ENCODE data around the gene NOP53. TPM values are rescaled to one million over a fixed set of nuclear protein-coding genes. Genes with fewer than 3 reads are reported as not detected.

NOP53 gene
- total and polyA plus RNA-seq, 2 of the 4 experiments (the other 2 are of a cell fraction), result 59.5 to 83.2 TPM

DNA sequence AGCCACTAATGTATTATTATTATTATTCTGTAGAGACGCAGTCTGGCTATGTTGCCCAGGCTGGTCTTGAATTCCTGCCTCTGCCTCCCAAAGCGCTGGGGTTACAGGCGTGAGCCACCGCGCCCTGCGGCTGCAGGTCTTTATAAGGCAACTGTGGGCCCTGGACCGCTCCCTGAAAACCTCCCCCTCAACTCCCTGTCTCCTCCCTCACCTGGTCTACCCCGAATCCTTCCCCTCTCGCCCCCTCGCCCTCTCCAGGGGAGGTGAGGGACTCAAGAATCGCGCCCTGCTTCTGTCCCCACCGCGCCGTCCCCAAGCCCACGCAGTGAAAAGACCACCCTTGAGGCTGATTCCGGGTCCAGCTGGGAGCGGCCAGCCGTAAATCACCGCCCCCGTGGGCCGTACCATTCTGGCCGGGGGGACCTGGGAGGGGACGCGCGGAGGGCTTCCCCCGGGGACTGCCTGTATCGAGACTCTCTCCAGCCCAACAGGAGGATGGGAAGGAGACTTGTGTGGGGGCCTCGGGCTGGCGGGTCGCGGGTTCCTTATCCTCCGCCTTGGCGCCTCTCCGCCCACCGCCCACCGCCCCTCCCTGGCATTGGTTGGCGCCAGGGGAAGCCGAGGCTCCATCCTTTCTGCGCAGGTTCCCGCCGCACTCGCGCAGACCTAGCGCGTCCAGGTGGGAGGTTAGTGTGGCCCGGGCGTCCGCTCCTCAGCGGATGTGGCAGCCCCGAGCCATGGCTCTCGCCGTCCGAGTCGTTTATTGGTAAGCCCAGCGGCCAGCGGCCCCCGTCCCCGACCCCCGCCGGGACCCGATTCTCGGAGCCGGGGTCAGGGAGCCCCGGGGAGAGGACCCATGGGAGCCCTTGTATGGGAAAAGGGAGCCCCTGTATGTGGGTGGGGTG is 33.0 kb downstream of the NOP53 start, which contains the start of gene SELENOW (continued):
- TF ChIP-seq BHLHE40 (IDR thresholded peaks at IDR 0.05; ENCODE audit: low read depth, low read length) (peak; percentile 96), MXI1 (IDR thresholded peaks at IDR 0.05; ENCODE audit: borderline replicate concordance, low read depth, low read length) (no peak), MAFK (IDR thresholded peaks at IDR 0.05; ENCODE audit: low read depth, low read length) (no peak)

DNA sequence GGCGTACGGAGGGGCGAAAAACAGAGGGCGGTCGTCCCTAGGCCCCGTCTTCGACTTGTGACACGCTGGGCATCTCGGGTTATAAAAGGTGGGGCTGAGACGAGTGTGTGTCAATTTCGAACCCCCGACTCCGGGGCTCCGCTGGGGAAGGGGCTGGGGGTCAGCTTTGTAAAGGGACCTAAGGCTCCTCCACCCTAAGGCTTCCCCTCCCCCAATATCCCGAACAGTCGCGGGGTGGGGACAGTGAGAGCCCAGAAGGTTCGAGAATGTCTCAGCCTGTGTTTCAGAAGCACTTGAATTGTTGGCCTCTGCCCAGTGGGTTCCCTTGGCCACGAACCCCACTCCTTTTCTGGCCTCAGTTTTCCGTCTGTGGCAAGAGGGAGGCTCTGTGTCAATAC is 33.6 kb downstream of the NOP53 start:
- Histone ChIP-seq H3K4me2 (ENCODE audit: low read depth, low read length) (peak overlapping the region; percentile 100), H3K9ac (ENCODE audit: low read depth, low read length) (peak overlapping the region; percentile 97), H3K36me3 (ENCODE audit: control insufficient read depth, insufficient read depth, low read length) (peaks cover 26% of the 10 kb centered on the region), H3K56ac (ENCODE audit: extremely low read depth, insufficient read depth, low read length) (peak overlapping the region; percentile 70; the same call in 1 of the 2 replicates), H3K4me1 (ENCODE audit: control insufficient read depth, insufficient read depth, low read length) (peaks cover 2% of the 10 kb centered on the region; the same call in 1 of the 2 replicates), H2BK5ac (ENCODE audit: low read depth, low read length, poor library complexity, severe bottlenecking) (peak overlapping the region; percentile 4), H3K14ac (replicated peaks; ENCODE audit: low read depth, low read length) (peak overlapping the region; percentile 94), H3K4me3 (ENCODE audit: insufficient read depth, low read depth, low read length) (peak overlapping the region; percentile 90), H3K27ac (ENCODE audit: insufficient read depth, low read length) (peak overlapping the region; percentile 99), H2BK20ac (ENCODE audit: low read depth, low read length) (no peak overlapping the region), H4K5ac (ENCODE audit: low read depth, low read length) (peak overlapping the region; percentile 36), H3K27me3 (ENCODE audit: control insufficient read depth, insufficient read depth, low read length) (no peaks in the 10 kb centered on the region), H3K9me3 (ENCODE audit: control insufficient read depth, insufficient read depth, low read length) (no peaks in the 10 kb centered on the region), H2BK15ac (ENCODE audit: low read depth, low read length) (no peak overlapping the region), H4K8ac (ENCODE audit: low read depth in 2 of 2, low read length in 2 of 2) (peak overlapping the region; percentile 68 to 79; a peak in 3 of 4 replicates), H3K79me1 (ENCODE audit: low read depth in 1 of 2, low read length in 2 of 2) (peaks cover 26 to 42% of the 10 kb centered on the region in 2 experiments), H3K4ac (ENCODE audit: low read depth, low read length) (peak overlapping the region; percentile 47), H2AFZ (replicated peaks; ENCODE audit: low read length, poor library complexity) (peak overlapping the region; percentile 100), H2AK5ac (ENCODE audit: low read depth, low read length) (peak overlapping the region; percentile 74), H3K23ac (ENCODE audit: low read depth, low read length) (peak overlapping the region; percentile 41), H3K18ac (ENCODE audit: low read depth, low read length) (peak overlapping the region; percentile 21), H4K91ac (ENCODE audit: insufficient read depth, low read depth, low read length) (peak overlapping the region; percentile 38), H2BK120ac (ENCODE audit: low read depth, low read length) (no peak overlapping the region), H3K9me1 (ENCODE audit: insufficient read depth, low read length) (peaks cover 14% of the 10 kb centered on the region), H4K20me1 (ENCODE audit: insufficient read depth, low read length) (peaks cover 30% of the 10 kb centered on the region; the same call in 1 of the 2 replicates), H2AK9ac (replicated peaks; ENCODE audit: low read depth, low read length, poor library complexity) (peak overlapping the region; percentile 83)
- ATAC-seq (ENCODE audit: low read depth) (peak; percentile 25), DNase-seq (no peak)
- no TSS peak for BruUV-seq (replicated peaks)
- POLR2A ChIA-PET (ENCODE audit: unreplicated experiment), result no interaction called here
- in situ Hi-C loops (cut with MboI; ENCODE audit: low sequenced_read_pairs), result no loop called here
- CTCF ChIA-PET, result no interaction called here
- dilution Hi-C loops (cut with HindIII; ENCODE audit: low sequenced_read_pairs, unreplicated experiment), result no loop called here
- intact Hi-C loops (cut with micrococcal nuclease), result no loop called here
- 0% methylated on average over 1 of the region's 20 CpGs; no CpG with 5 or more reads in 1 of the 2 experiments for WGBS, 2 experiments (ENCODE audit: extremely low coverage in 2 of 2, insufficient read length in 1 of 2)
- TF ChIP-seq SMC3 (IDR thresholded peaks at IDR 0.05; ENCODE audit: low read depth, low read length), result no peak
- no peak for TF ChIP-seq MAZ (IDR thresholded peaks at IDR 0.05; ENCODE audit: borderline replicate concordance, low read depth, low read length)
- TF ChIP-seq ELK1 (IDR thresholded peaks at IDR 0.05; ENCODE audit: borderline replicate concordance, low read depth, low read length), result no peak
- TF ChIP-seq NFE2L2 (IDR thresholded peaks at IDR 0.05; ENCODE audit: low read depth, low read length), result no peak
- no peak for TF ChIP-seq BHLHE40 (IDR thresholded peaks at IDR 0.05; ENCODE audit: low read depth, low read length)
- TF ChIP-seq RAD21 (IDR thresholded peaks at IDR 0.05; ENCODE audit: low read length), result no peak
- TF ChIP-seq RCOR1 (IDR thresholded peaks at IDR 0.05; ENCODE audit: insufficient replicate concordance, low read length), result no peak
- no peak for TF ChIP-seq CEBPB (IDR thresholded peaks at IDR 0.05; ENCODE audit: low read depth, low read length)
- no peak for TF ChIP-seq CHD1 (IDR thresholded peaks at IDR 0.05; ENCODE audit: low read depth, low read length)
- no peak for TF ChIP-seq POLR2A (IDR thresholded peaks at IDR 0.05; ENCODE audit: low read depth, low read length)
- no peak for TF ChIP-seq MAFK (IDR thresholded peaks at IDR 0.05; ENCODE audit: low read depth, low read length)
- no peak for TF ChIP-seq MXI1 (IDR thresholded peaks at IDR 0.05; ENCODE audit: borderline replicate concordance, low read depth, low read length)
- TF ChIP-seq FOS (IDR thresholded peaks at IDR 0.05; ENCODE audit: low read depth, low read length), result no peak
- TF ChIP-seq RFX5 (IDR thresholded peaks at IDR 0.05; ENCODE audit: low read depth, low read length), result no peak

Data from IMR-90 (cell line).